ENCODE results near the gene RXFP4. TPM values are rescaled to one million over a fixed set of nuclear protein-coding genes. Genes with fewer than 3 reads are reported as not detected.

Gene RXFP4
- total and polyA plus RNA-seq, 2 of the 13 experiments (the other 11 are each of a cell fraction or from before 2014, with no cell fraction given): 0.38 to 1.4 TPM

GRCh38 chr1:155911156-155912055 lies 30.0 kb upstream of the RXFP4 start, which contains the start of gene RIT1 (continued):
- TF ChIP-seq E2F1 (CRISPR knock-in tag; IDR thresholded peaks at IDR 0.05) (0 out of 2 replicates have a peak, but pooled peaks have one; percentile 19), ZFP90 (CRISPR knock-in tag; IDR thresholded peaks at IDR 0.05; ENCODE audit: borderline replicate concordance) (0 out of 2 replicates have a peak, but pooled peaks have one; percentile 39), GABPB1 (CRISPR knock-in tag; IDR thresholded peaks at IDR 0.05) (peak; percentile 76), ATAD3A (CRISPR knock-in tag; IDR thresholded peaks at IDR 0.05) (no peak), KDM3A (CRISPR knock-in tag; IDR thresholded peaks at IDR 0.05; ENCODE audit: low read depth) (0 out of 2 replicates have a peak, but pooled peaks have one; percentile 29), HOMEZ (CRISPR knock-in tag; IDR thresholded peaks at IDR 0.05; ENCODE audit: low read depth) (0 out of 2 replicates have a peak, but pooled peaks have one; percentile 21), ZNF547 (CRISPR knock-in tag; IDR thresholded peaks at IDR 0.05) (no peak), PHF8 (CRISPR knock-in tag; IDR thresholded peaks at IDR 0.05) (peak; percentile 71), FIP1L1 (IDR thresholded peaks at IDR 0.05; ENCODE audit: borderline replicate concordance, insufficient read depth, low read depth, low read length) (no peak), TGIF2 (CRISPR knock-in tag; IDR thresholded peaks at IDR 0.05) (0 out of 2 replicates have a peak, but pooled peaks have one; percentile 18), ARID5B (CRISPR knock-in tag; IDR thresholded peaks at IDR 0.05) (peak; percentile 16; the same call in 1 of the 2 replicates), RXRB (CRISPR knock-in tag; IDR thresholded peaks at IDR 0.05; ENCODE audit: borderline replicate concordance) (peak; percentile 24; the same call in 1 of the 2 replicates), ZNF326 (CRISPR knock-in tag; IDR thresholded peaks at IDR 0.05; ENCODE audit: borderline replicate concordance) (0 out of 2 replicates have a peak, but pooled peaks have one; percentile 71), NR2F6 (IDR thresholded peaks at IDR 0.05) (peak; percentile 64), NR2F6 (CRISPR knock-in tag; IDR thresholded peaks at IDR 0.05) (peak; percentile 88), CENPX (CRISPR knock-in tag; IDR thresholded peaks at IDR 0.05) (no peak), NR2F1 (CRISPR knock-in tag; IDR thresholded peaks at IDR 0.05) (peak in 1 of 2 experiments; percentile 51; a peak in 3 of 4 replicates), PAF1 (CRISPR knock-in tag; IDR thresholded peaks at IDR 0.05) (peak; percentile 74; the same call in 1 of the 2 replicates), MED1 (CRISPR knock-in tag; IDR thresholded peaks at IDR 0.05) (peak; percentile 50; the same call in 1 of the 2 replicates), ZSCAN22 (CRISPR knock-in tag; IDR thresholded peaks at IDR 0.05) (no peak), PTBP1 (IDR thresholded peaks at IDR 0.05; ENCODE audit: low read depth, low read length, poor library complexity, severe bottlenecking) (no peak), TEAD3 (CRISPR knock-in tag; optimal IDR thresholded peaks at IDR 0.05; ENCODE audit: borderline replicate concordance) (peak; percentile 29)

Measured in HepG2 (cell line).